SK-N-SH (cell line): ENCODE results near the gene JADE2. TPM values are rescaled to one million over a fixed set of nuclear protein-coding genes. Genes with fewer than 3 reads are reported as not detected.
A peak's percentile ranks its signal among the peaks of the same experiment; 100 is the strongest.

Experiments used
- CTCF ChIA-PET: fragments of 300-600, 350-600 bp; formaldehyde crosslinking; extraction: SDS; loops from one replicate; lab custom pipeline; 2021; lab: Yijun Ruan, JAX
- POLR2A ChIA-PET: fragments of 350-600 bp; sonication (Branson Sonifier 250); formaldehyde crosslinking; extraction: SDS; loops from one replicate; lab custom pipeline; 2020; ENCODE audit warnings: antibody characterized with exemption, inconsistent platforms; lab: Yijun Ruan, JAX
- DNase-seq: peaks from one replicate; pipeline ENCODE4 v3.0.0; 2012
- H2AFZ ChIP-seq: fragments of 200-600 bp; sonication (generic); 2 replicates; pipeline ENCODE4 v1.8.1; 2016; ENCODE audit warnings: antibody characterized with exemption, mild to moderate bottlenecking, low read depth
- H3F3A ChIP-seq: fragments of 200-600 bp; sonication (generic); replicated peaks from 2 replicates; pipeline ENCODE3; 2016; ENCODE audit warnings: antibody characterized with exemption, mild to moderate bottlenecking; ENCODE audit not compliant: insufficient read depth
- H3K27ac ChIP-seq, 2 experiments: fragments of 200-500 bp in 1 of 2; fragments of 200-600 bp in 1 of 2; sonication (Bioruptor generic) in 1 of 2; sonication (generic), shearing (Covaris generic) in 1 of 2; 2 replicates each; pipeline versions ENCODE4 v1.5.1 to v1.6.1; 2014 to 2016; ENCODE audit warnings: low read depth in 2 of 2, inconsistent platforms in 1 of 2, low read length in 1 of 2, mild to moderate bottlenecking in 1 of 2, mixed read lengths in 1 of 2
- H3K27me3 ChIP-seq: fragments of 200-600 bp; sonication (generic), shearing (Covaris generic); 2 replicates; pipeline ENCODE4 v1.6.1; 2016; ENCODE audit warnings: mixed run types; ENCODE audit not compliant: insufficient read depth
- H3K36me3 ChIP-seq, 2 experiments: fragments of 200-500 bp in 1 of 2; fragments of 200-600 bp in 1 of 2; sonication (Bioruptor generic) in 1 of 2; sonication (generic) in 1 of 2; replicated peaks in 1 of 2; 2 replicates each; pipeline versions ENCODE3 to v1.5.1; 2014 to 2016; ENCODE audit warnings: low read length in 1 of 2, mild to moderate bottlenecking in 1 of 2; ENCODE audit not compliant: insufficient read depth in 2 of 2, control insufficient read depth in 1 of 2
- H3K4me1 ChIP-seq, 2 experiments: fragments of 200-500 bp in 1 of 2; fragments of 200-600 bp in 1 of 2; sonication (Bioruptor generic) in 1 of 2; sonication (generic), shearing (Covaris generic) in 1 of 2; 2 replicates each; pipeline versions ENCODE4 v1.5.1 to v1.6.1; 2014 to 2016; ENCODE audit warnings: low read depth in 1 of 2, low read length in 1 of 2, mixed run types in 1 of 2; ENCODE audit not compliant: insufficient read depth in 2 of 2, control insufficient read depth in 1 of 2
- H3K4me2 ChIP-seq: fragments of 200-600 bp; sonication (generic), shearing (Covaris generic); 2 replicates; pipeline ENCODE4 v1.6.1; 2017; ENCODE audit warnings: mixed run types
- H3K4me3 ChIP-seq, 2 experiments: fragments of 200-500 bp in 1 of 2; fragments of 200-600 bp in 1 of 2; sonication (Bioruptor generic) in 1 of 2; sonication (generic), shearing (Covaris generic) in 1 of 2; 2 replicates each; pipeline versions ENCODE4 v1.5.1 to v1.8.1; 2014 to 2016; ENCODE audit warnings: low read depth in 2 of 2, inconsistent platforms in 1 of 2, low read length in 1 of 2, mild to moderate bottlenecking in 1 of 2, mixed read lengths in 1 of 2, moderate library complexity in 1 of 2
- H3K79me2 ChIP-seq: fragments of 200-600 bp; sonication (generic); 2 replicates; pipeline ENCODE4 v1.8.1; 2017; ENCODE audit warnings: mild to moderate bottlenecking; ENCODE audit not compliant: insufficient read depth
- H3K9ac ChIP-seq: fragments of 200-600 bp; sonication (generic); 2 replicates; pipeline ENCODE4 v1.6.1; 2017; ENCODE audit warnings: mixed run types
- H3K9me2 ChIP-seq: fragments of 200-600 bp; sonication (generic); 2 replicates; pipeline ENCODE4 v1.6.1; 2017; ENCODE audit warnings: mixed run types
- H3K9me3 ChIP-seq: fragments of 200-600 bp; sonication (generic); 2 replicates; pipeline ENCODE4 v1.6.1; 2017; ENCODE audit warnings: mixed run types, mild to moderate bottlenecking, moderate library complexity
- H4K20me1 ChIP-seq: fragments of 200-600 bp; sonication (generic); 2 replicates; pipeline ENCODE4 v1.6.1; 2017; ENCODE audit warnings: mild to moderate bottlenecking, mixed run types; ENCODE audit not compliant: insufficient read depth
- ELF1 ChIP-seq: IDR thresholded peaks from 2 replicates; pipeline ENCODE4 v1.4.0; 2012
- FOXJ3 ChIP-seq: sonication (generic); formaldehyde crosslinking; IDR thresholded peaks from 2 replicates; pipeline ENCODE4 v1.5.1; 2020; ENCODE audit warnings: mild to moderate bottlenecking, missing genetic modification reagents
- MAX ChIP-seq: IDR thresholded peaks from 2 replicates; pipeline ENCODE4 v1.4.0; 2012; ENCODE audit warnings: low read depth
- POLR2AphosphoS5 ChIP-seq: IDR thresholded peaks from 2 replicates; pipeline ENCODE4 v1.6.1; 2012; ENCODE audit warnings: low read depth, low read length
- RCOR1 ChIP-seq: fragments of 150-350 bp; IDR thresholded peaks from 2 replicates; pipeline ENCODE4 v1.6.1; 2017; ENCODE audit warnings: antibody characterized with exemption, low read length
- REST ChIP-seq: IDR thresholded peaks from 2 replicates; pipeline ENCODE4 v1.6.1; 2012; ENCODE audit warnings: mild to moderate bottlenecking, low read depth, low read length, moderate library complexity
- RFX5 ChIP-seq: IDR thresholded peaks from 2 replicates; pipeline ENCODE4 v1.6.1; 2012; ENCODE audit warnings: mild to moderate bottlenecking, improper control_type of control experiment, low read length
- TEAD4 ChIP-seq: IDR thresholded peaks from 2 replicates; pipeline ENCODE4 v1.4.0; 2012; ENCODE audit warnings: mild to moderate bottlenecking, borderline replicate concordance; ENCODE audit not compliant: insufficient read depth
- USF2 ChIP-seq: fragments of 150-350 bp; IDR thresholded peaks from 2 replicates; pipeline ENCODE4 v1.6.1; 2017; ENCODE audit warnings: antibody characterized with exemption, low read length, low read depth, borderline replicate concordance
- YY1 ChIP-seq: IDR thresholded peaks from 2 replicates; pipeline ENCODE4 v1.4.0; 2012; ENCODE audit warnings: low read depth, mild to moderate bottlenecking
- WGBS: methylation state at CpG from one replicate; pipeline ENCODE4 v1.1.6; 2017; ENCODE audit warnings: low lambda C conversion rate; 5-methylcytosine and 5-hydroxymethylcytosine counted together
- polyA plus RNA-seq, 3 experiments: library from polyadenylated mRNA; depleted of rRNA; stranded (reverse); fragments of >200 nt; gene quantifications; 2 replicates each; pipeline ENCODE4 v1.2.3, GENCODE V29; 2012

The JADE2 gene
- polyA plus RNA-seq, 1 of the 3 experiments (the other 2 are of a cell fraction): 25.7 TPM

- H3K27me3 ChIP-seq: no peaks in the 10 kb centered on the region
- CTCF ChIA-PET: no interaction called here
- peaks cover 36 to 38% of the 10 kb centered on the region in 2 experiments; a peak in 3 of 4 replicates for H3K4me1 ChIP-seq
- no peaks in the 10 kb centered on the region for H3K36me3 ChIP-seq
- POLR2A ChIA-PET: no interaction called here
- no peaks in the 10 kb centered on the region for H4K20me1 ChIP-seq
- no peak for DNase-seq
- peaks cover 25% of the 10 kb centered on the region for H3F3A ChIP-seq
- TF ChIP-seq RCOR1 (no peak), MAX (no peak), YY1 (no peak), POLR2AphosphoS5 (no peak), USF2 (no peak), TEAD4 (no peak), ELF1 (no peak), REST (no peak), RFX5 (no peak), FOXJ3 (CRISPR knock-in tag) (no peak)
- H3K79me2 ChIP-seq: no peaks in the 10 kb centered on the region
- H2AFZ ChIP-seq: no peak overlapping the region
- 0 out of 2 replicates have a peak overlapping the region, but pooled peaks have one; percentile 66 for H3K9ac ChIP-seq
- no peaks in the 10 kb centered on the region for H3K9me3 ChIP-seq
- peak overlapping the region; percentile 59 for H3K4me2 ChIP-seq
- no peak overlapping the region for H3K4me3 ChIP-seq
- 93% methylated on average over 11 of the region's 12 CpGs for WGBS
- H3K27ac ChIP-seq: peak overlapping the region in 1 of 2 experiments; percentile 98; a peak in 3 of 4 replicates
- H3K9me2 ChIP-seq: no peaks in the 10 kb centered on the region
Measured at GRCh38 chr5:134504629-134505300, 20.7 kb upstream of the JADE2 start.
